ENCODE data around the gene APH1A.

DNA sequence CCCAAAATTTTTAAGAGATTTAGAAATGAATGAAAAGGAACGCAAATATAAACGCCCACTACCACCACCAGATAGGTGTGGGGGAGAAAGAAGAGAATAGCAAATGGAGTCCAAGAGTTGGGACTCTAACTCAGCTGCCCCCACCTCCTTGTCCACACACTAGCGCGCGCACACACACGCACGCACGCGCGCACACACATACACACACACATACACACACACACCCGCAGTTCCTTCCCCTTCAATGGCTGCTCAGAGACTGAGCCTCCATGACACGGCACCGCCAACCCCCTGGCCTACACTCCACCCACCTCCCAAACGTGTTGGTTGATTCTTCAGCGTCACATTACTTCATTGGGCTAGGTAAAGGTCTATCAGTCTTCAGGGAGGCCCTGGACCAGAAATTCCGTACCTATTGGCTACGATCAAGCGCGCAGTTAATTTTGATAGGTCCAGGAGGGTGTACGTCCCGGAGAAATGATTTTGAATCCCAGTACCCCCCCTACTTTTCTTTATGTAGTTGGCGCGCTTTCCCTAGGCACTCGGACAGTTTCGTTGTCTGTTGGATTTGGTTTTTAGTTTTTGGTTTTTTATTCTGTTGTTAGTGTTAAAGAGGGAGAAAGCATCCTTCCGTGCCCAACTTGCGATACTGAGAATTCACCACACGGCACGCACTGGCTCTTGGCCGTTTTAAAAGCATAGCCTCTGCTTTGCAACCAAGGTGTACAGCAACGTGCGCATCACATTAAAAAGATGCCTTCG lies 32.8 kb downstream of the APH1A start, which contains the start of gene ANP32E:
- TF ChIP-seq, protein P1, sequence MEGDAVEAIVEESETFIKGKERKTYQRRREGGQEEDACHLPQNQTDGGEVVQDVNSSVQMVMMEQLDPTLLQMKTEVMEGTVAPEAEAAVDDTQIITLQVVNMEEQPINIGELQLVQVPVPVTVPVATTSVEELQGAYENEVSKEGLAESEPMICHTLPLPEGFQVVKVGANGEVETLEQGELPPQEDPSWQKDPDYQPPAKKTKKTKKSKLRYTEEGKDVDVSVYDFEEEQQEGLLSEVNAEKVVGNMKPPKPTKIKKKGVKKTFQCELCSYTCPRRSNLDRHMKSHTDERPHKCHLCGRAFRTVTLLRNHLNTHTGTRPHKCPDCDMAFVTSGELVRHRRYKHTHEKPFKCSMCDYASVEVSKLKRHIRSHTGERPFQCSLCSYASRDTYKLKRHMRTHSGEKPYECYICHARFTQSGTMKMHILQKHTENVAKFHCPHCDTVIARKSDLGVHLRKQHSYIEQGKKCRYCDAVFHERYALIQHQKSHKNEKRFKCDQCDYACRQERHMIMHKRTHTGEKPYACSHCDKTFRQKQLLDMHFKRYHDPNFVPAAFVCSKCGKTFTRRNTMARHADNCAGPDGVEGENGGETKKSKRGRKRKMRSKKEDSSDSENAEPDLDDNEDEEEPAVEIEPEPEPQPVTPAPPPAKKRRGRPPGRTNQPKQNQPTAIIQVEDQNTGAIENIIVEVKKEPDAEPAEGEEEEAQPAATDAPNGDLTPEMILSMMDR (IDR thresholded peaks at IDR 0.05; ENCODE audit: insufficient read depth, low read length), result no peak
- TF ChIP-seq, protein P2, sequence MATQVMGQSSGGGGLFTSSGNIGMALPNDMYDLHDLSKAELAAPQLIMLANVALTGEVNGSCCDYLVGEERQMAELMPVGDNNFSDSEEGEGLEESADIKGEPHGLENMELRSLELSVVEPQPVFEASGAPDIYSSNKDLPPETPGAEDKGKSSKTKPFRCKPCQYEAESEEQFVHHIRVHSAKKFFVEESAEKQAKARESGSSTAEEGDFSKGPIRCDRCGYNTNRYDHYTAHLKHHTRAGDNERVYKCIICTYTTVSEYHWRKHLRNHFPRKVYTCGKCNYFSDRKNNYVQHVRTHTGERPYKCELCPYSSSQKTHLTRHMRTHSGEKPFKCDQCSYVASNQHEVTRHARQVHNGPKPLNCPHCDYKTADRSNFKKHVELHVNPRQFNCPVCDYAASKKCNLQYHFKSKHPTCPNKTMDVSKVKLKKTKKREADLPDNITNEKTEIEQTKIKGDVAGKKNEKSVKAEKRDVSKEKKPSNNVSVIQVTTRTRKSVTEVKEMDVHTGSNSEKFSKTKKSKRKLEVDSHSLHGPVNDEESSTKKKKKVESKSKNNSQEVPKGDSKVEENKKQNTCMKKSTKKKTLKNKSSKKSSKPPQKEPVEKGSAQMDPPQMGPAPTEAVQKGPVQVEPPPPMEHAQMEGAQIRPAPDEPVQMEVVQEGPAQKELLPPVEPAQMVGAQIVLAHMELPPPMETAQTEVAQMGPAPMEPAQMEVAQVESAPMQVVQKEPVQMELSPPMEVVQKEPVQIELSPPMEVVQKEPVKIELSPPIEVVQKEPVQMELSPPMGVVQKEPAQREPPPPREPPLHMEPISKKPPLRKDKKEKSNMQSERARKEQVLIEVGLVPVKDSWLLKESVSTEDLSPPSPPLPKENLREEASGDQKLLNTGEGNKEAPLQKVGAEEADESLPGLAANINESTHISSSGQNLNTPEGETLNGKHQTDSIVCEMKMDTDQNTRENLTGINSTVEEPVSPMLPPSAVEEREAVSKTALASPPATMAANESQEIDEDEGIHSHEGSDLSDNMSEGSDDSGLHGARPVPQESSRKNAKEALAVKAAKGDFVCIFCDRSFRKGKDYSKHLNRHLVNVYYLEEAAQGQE (IDR thresholded peaks at IDR 0.05; ENCODE audit: insufficient replicate concordance, low read depth), result peak; percentile 88
- peak; percentile 97 for TF ChIP-seq POLR2AphosphoS5 (IDR thresholded peaks at IDR 0.05; ENCODE audit: low read depth)
